Ishikawa (cell line): ENCODE data around the gene GFY.

Source experiments
- CEBPB ChIP-seq: IDR thresholded peaks from 2 replicates; pipeline ENCODE4 v1.6.1; 2012
- CREB1 ChIP-seq: IDR thresholded peaks from 2 replicates; pipeline ENCODE4 v1.6.1; 2012; ENCODE audit warnings: low read depth
- EGR1 ChIP-seq: IDR thresholded peaks from 2 replicates; pipeline ENCODE4 v1.6.1; 2012
- EP300 ChIP-seq: IDR thresholded peaks from 2 replicates; pipeline ENCODE4 v1.6.1; 2012; ENCODE audit warnings: borderline replicate concordance
- FOXM1 ChIP-seq: IDR thresholded peaks from 2 replicates; pipeline ENCODE4 v1.6.1; 2012; ENCODE audit warnings: low read depth, borderline replicate concordance
- MAX ChIP-seq: IDR thresholded peaks from 2 replicates; pipeline ENCODE4 v1.6.1; 2012
- NFIC ChIP-seq: IDR thresholded peaks from 2 replicates; pipeline ENCODE4 v1.6.1; 2012
- RAD21 ChIP-seq: IDR thresholded peaks from 2 replicates; pipeline ENCODE4 v1.6.1; 2012; ENCODE audit warnings: low read depth
- REST ChIP-seq: IDR thresholded peaks from 2 replicates; pipeline ENCODE4 v1.6.1; 2012; ENCODE audit warnings: low read depth, mild to moderate bottlenecking
- TAF1 ChIP-seq: IDR thresholded peaks from 2 replicates; pipeline ENCODE4 v1.6.1; 2012; ENCODE audit warnings: low read depth, mild to moderate bottlenecking
- TCF12 ChIP-seq: IDR thresholded peaks from 2 replicates; pipeline ENCODE4 v1.6.1; 2012; ENCODE audit warnings: low read depth
- TEAD4 ChIP-seq: IDR thresholded peaks from 2 replicates; pipeline ENCODE4 v1.6.1; 2012
- USF1 ChIP-seq: IDR thresholded peaks from 2 replicates; pipeline ENCODE4 v1.6.1; 2012
- YY1 ChIP-seq: IDR thresholded peaks from 2 replicates; pipeline ENCODE4 v1.6.1; 2012; ENCODE audit warnings: low read depth
- ZBTB7A ChIP-seq: IDR thresholded peaks from 2 replicates; pipeline ENCODE4 v1.6.1; 2012; ENCODE audit warnings: low read depth

Gene GFY

GRCh38 chr19:49403404-49404187 lies 21.6 kb upstream of the GFY start:
- TF ChIP-seq EGR1 (no peak), CREB1 (no peak), FOXM1 (peak; percentile 50; the same call in 1 of the 2 replicates), YY1 (peak; percentile 39), ZBTB7A (peak; percentile 13; the same call in 1 of the 2 replicates), USF1 (no peak), TCF12 (peak; percentile 96), CEBPB (no peak; the same call in 1 of the 2 replicates), MAX (peak; percentile 59), EP300 (peak; percentile 87), RAD21 (peak; percentile 16; the same call in 1 of the 2 replicates), REST (no peak), TEAD4 (peak; percentile 58; the same call in 1 of the 2 replicates), NFIC (peak; percentile 63), TAF1 (no peak)

- TF ChIP-seq RAD21 (no peak), CEBPB (no peak), NFIC (no peak), FOXM1 (no peak), CREB1 (no peak), TAF1 (no peak), MAX (no peak), TCF12 (no peak), USF1 (no peak), TEAD4 (no peak)
Measured at GRCh38 chr19:49407079-49407478, 18.1 kb upstream of the GFY start.

GRCh38 chr19:49407482-49408015 lies 17.6 kb upstream of the GFY start:
- TF ChIP-seq CEBPB = no peak
- TF ChIP-seq MAX = no peak
- no peak for TF ChIP-seq ZBTB7A
- no peak for TF ChIP-seq USF1
- TF ChIP-seq YY1 = no peak
- TF ChIP-seq TEAD4 = no peak
- no peak for TF ChIP-seq RAD21
- TF ChIP-seq FOXM1 = no peak
- no peak for TF ChIP-seq TCF12
- no peak for TF ChIP-seq EP300
- no peak for TF ChIP-seq CREB1
- TF ChIP-seq REST = no peak

- TF ChIP-seq FOXM1 = no peak
- no peak for TF ChIP-seq RAD21
- TF ChIP-seq MAX = peak; percentile 51
- TF ChIP-seq ZBTB7A = 0 out of 2 replicates have a peak, but pooled peaks have one; percentile 70
- 0 out of 2 replicates have a peak, but pooled peaks have one; percentile 46 for TF ChIP-seq TCF12
- 0 out of 2 replicates have a peak, but pooled peaks have one; percentile 5 for TF ChIP-seq TEAD4
Measured at GRCh38 chr19:49408816-49409440, 16.3 kb upstream of the GFY start.
